Islet of Langerhans (tissue), 1 donor: ENCODE measurements around the gene RHOD.

Source experiments
- FAIRE-seq: peaks from one replicate; lab custom pipeline; 2011; peaks lifted over from hg19 to GRCh38; lab: Jason Lieb, UNC

RHOD gene

GRCh38 chr11:67062526-67063373, 6.1 kb downstream of the RHOD start:
- no peak for FAIRE-seq

GRCh38 chr11:67066333-67066709, 9.7 kb downstream of the RHOD start:
- no peak for FAIRE-seq

- no peak for FAIRE-seq
These were observed 15.0 kb downstream of the RHOD start for GRCh38 chr11:67071420-67072284.

GRCh38 chr11:67072295-67072694, 15.6 kb downstream of the RHOD start:
- FAIRE-seq = no peak

- FAIRE-seq = no peak
These were observed 17.3 kb downstream of the RHOD start for GRCh38 chr11:67073908-67074307.

- FAIRE-seq = no peak
These were observed 19.6 kb downstream of the RHOD start for GRCh38 chr11:67076202-67076601.

- no peak for FAIRE-seq
These were observed 22.5 kb downstream of the RHOD start for GRCh38 chr11:67079065-67079705.

GRCh38 chr11:67082071-67082791, 25.6 kb downstream of the RHOD start:
- no peak for FAIRE-seq

GRCh38 chr11:67083786-67084366, 27.2 kb downstream of the RHOD start:
- no peak for FAIRE-seq

GRCh38 chr11:67085617-67086016, 29.0 kb downstream of the RHOD start:
- FAIRE-seq = no peak

- no peak for FAIRE-seq
These were observed 34.1 kb downstream of the RHOD start for GRCh38 chr11:67090717-67091116.

- FAIRE-seq = no peak
These were observed 38.5 kb downstream of the RHOD start for GRCh38 chr11:67095214-67095507.

GRCh38 chr11:67098799-67099429, 42.3 kb downstream of the RHOD start:
- FAIRE-seq = no peak

GRCh38 chr11:67099831-67100324, 43.2 kb downstream of the RHOD start:
- no peak for FAIRE-seq

GRCh38 chr11:67102664-67103063, 46.0 kb downstream of the RHOD start:
- FAIRE-seq = no peak

GRCh38 chr11:67105964-67106363, 49.3 kb downstream of the RHOD start:
- no peak for FAIRE-seq

GRCh38 chr11:67111261-67111660, 54.6 kb downstream of the RHOD start:
- no peak for FAIRE-seq

GRCh38 chr11:67113231-67113721, 56.6 kb downstream of the RHOD start:
- FAIRE-seq = no peak

- FAIRE-seq = no peak
These were observed 57.7 kb downstream of the RHOD start for GRCh38 chr11:67114275-67114896.

- FAIRE-seq = no peak
These were observed 60.1 kb downstream of the RHOD start for GRCh38 chr11:67116758-67117105.

GRCh38 chr11:67117176-67117575, 60.5 kb downstream of the RHOD start:
- no peak for FAIRE-seq
